HEK293 (cell line): Measurements from ENCODE around the gene C19orf12.

Source experiments
- CTCF ChIA-PET: fragments of 350-600 bp; formaldehyde crosslinking; extraction: SDS; loops from one replicate; lab custom pipeline; 2021; ENCODE audit warnings: antibody characterized with exemption; lab: Yijun Ruan, JAX
- POLR2A ChIA-PET: fragments of 300-600 bp; formaldehyde crosslinking; extraction: SDS; loops from one replicate; lab custom pipeline; 2020; ENCODE audit warnings: antibody characterized with exemption, inconsistent platforms; lab: Yijun Ruan, JAX
- H3K27ac ChIP-seq: fragments of 200-500 bp; sonication (Bioruptor generic); 2 replicates; pipeline ENCODE4 v1.5.1; 2014; ENCODE audit warnings: low read depth, low read length, control low read depth, inconsistent platforms; ENCODE audit errors: extremely low read depth
- H3K36me3 ChIP-seq, 2 experiments: fragments of 200-500 bp in 1 of 2; sonication (Bioruptor generic) in 1 of 2; 1 replicate in 1 of 2; 2 replicates in 1 of 2; pipeline ENCODE4 v1.5.1; 2014 to 2017; ENCODE audit warnings: inconsistent platforms in 2 of 2, low read length in 2 of 2; ENCODE audit not compliant: control insufficient read depth in 2 of 2, insufficient read depth in 1 of 2
- H3K4me1 ChIP-seq: fragments of 200-500 bp; sonication (Bioruptor generic); 2 replicates; pipeline ENCODE4 v1.5.1; 2014; ENCODE audit warnings: mild to moderate bottlenecking, low read length, inconsistent platforms; ENCODE audit not compliant: control insufficient read depth, insufficient read depth
- H3K4me3 ChIP-seq: 2 replicates; pipeline ENCODE4 v1.5.1; 2011; ENCODE audit warnings: low read depth, mild to moderate bottlenecking, control low read depth, low read length, moderate library complexity
- H3K9me3 ChIP-seq: fragments of 200-500 bp; sonication (Bioruptor generic); 2 replicates; pipeline ENCODE4 v1.5.1; 2014; ENCODE audit warnings: low read depth, low read length, inconsistent platforms; ENCODE audit not compliant: control insufficient read depth, insufficient read depth
- ELK4 ChIP-seq: IDR thresholded peaks from 2 replicates; pipeline ENCODE4 v1.6.1; 2011; ENCODE audit warnings: mild to moderate bottlenecking, low read depth, low read length, borderline replicate concordance
- GFI1B ChIP-seq: fragments of 450-650 bp; formaldehyde crosslinking; IDR thresholded peaks from 2 replicates; pipeline ENCODE4 v1.5.1; 2016; ENCODE audit warnings: missing biosample characterization, missing genetic modification characterization
- REST ChIP-seq: fragments of 450-650 bp; formaldehyde crosslinking; IDR thresholded peaks from 2 replicates; pipeline ENCODE4 v1.5.1; 2016; ENCODE audit warnings: missing biosample characterization, missing genetic modification characterization
- TSHZ1 ChIP-seq: fragments of 450-650 bp; formaldehyde crosslinking; IDR thresholded peaks from 2 replicates; pipeline ENCODE4 v1.5.1; 2016; ENCODE audit warnings: missing biosample characterization, missing genetic modification characterization, borderline replicate concordance
- ZBTB8A ChIP-seq: fragments of 450-650 bp; formaldehyde crosslinking; IDR thresholded peaks from 2 replicates; pipeline ENCODE4 v1.5.1; 2016; ENCODE audit warnings: missing biosample characterization, missing genetic modification characterization
- ZFHX2 ChIP-seq: fragments of 450-650 bp; formaldehyde crosslinking; conservative IDR thresholded peaks from 2 replicates; pipeline ENCODE4 v1.5.1; 2016; ENCODE audit warnings: missing biosample characterization, missing genetic modification characterization
- ZFP3 ChIP-seq: fragments of 450-650 bp; formaldehyde crosslinking; IDR thresholded peaks from 2 replicates; pipeline ENCODE4 v1.5.1; 2016; ENCODE audit warnings: low read depth, missing biosample characterization, missing genetic modification characterization
- ZIC2 ChIP-seq: fragments of 450-650 bp; formaldehyde crosslinking; IDR thresholded peaks from 2 replicates; pipeline ENCODE4 v1.5.1; 2016; ENCODE audit warnings: missing biosample characterization, missing genetic modification characterization
- ZNF169 ChIP-seq: fragments of 450-650 bp; formaldehyde crosslinking; IDR thresholded peaks from 2 replicates; pipeline ENCODE4 v1.5.1; 2016; ENCODE audit warnings: missing biosample characterization, missing genetic modification characterization
- ZNF398 ChIP-seq: fragments of 450-650 bp; formaldehyde crosslinking; IDR thresholded peaks from 2 replicates; pipeline ENCODE4 v1.5.1; 2017; ENCODE audit warnings: missing biosample characterization, missing genetic modification characterization
- ZNF549 ChIP-seq: fragments of 450-650 bp; IDR thresholded peaks from 2 replicates; pipeline ENCODE4 v1.5.1; 2018; ENCODE audit warnings: missing biosample characterization, missing genetic modification characterization, mild to moderate bottlenecking, inconsistent platforms, moderate library complexity
- TF ChIP-seq, protein P1 (sequence below): fragments of 450-650 bp; formaldehyde crosslinking; IDR thresholded peaks from 2 replicates; pipeline ENCODE4 v1.5.1; 2017; ENCODE audit warnings: missing biosample characterization, missing genetic modification characterization

C19orf12 gene

GRCh38 chr19:29677001-29677817 lies 37.9 kb downstream of the C19orf12 start:
- peaks cover 2% of the 10 kb centered on the region for H3K4me1 ChIP-seq
- peak; percentile 30; the same call in 1 of the 2 replicates for TF ChIP-seq ZIC2 (tag by site-specific recombination)
- no peak for TF ChIP-seq ZBTB8A (tag by site-specific recombination)
- no peaks in the 10 kb centered on the region for H3K9me3 ChIP-seq
- ChIA-PET CTCF (interaction anchor here (0.6 to 4.5 kb wide), 6 partner anchors 13 to 67 kb away, joined by 3 to 17 read pairs (median 4); no protein-coding TSS in a partner anchor), POLR2A (interaction anchor here (1.2 to 1.3 kb wide), 3 partner anchors 39 to 71 kb away, joined by 3 to 5 read pairs (median 3); partner anchors contain the start of gene POP4)
- H3K4me3 ChIP-seq: no peak overlapping the region
- H3K36me3 ChIP-seq: peaks cover 4 to 32% of the 10 kb centered on the region in 2 experiments; a peak in 2 of 3 replicates
- H3K27ac ChIP-seq: no peak overlapping the region

- Histone ChIP-seq H3K9me3 (no peaks in the 10 kb centered on the region), H3K27ac (no peak overlapping the region), H3K4me1 (peaks cover 8% of the 10 kb centered on the region)
- POLR2A ChIA-PET: interaction anchor here (1.3 kb wide), 1 partner anchor 40 kb away, joined by 3 read pairs; no protein-coding TSS in a partner anchor
- TF ChIP-seq ZFP3 (tag by site-specific recombination) (no peak), ELK4 (no peak), ZNF169 (tag by site-specific recombination) (no peak), GFI1B (tag by site-specific recombination) (no peak), ZNF549 (tag by site-specific recombination) (no peak)
- TF ChIP-seq, all 188 proteins: peak for 0
- Histone ChIP-seq H3K36me3 (peaks cover 4 to 32% of the 10 kb centered on the region in 2 experiments; a peak in 2 of 3 replicates), H3K4me3 (no peak overlapping the region)
- CTCF ChIA-PET: interaction anchor here (0.7 to 4.5 kb wide), 3 partner anchors 14 to 66 kb away, joined by 3 to 17 read pairs (median 4); no protein-coding TSS in a partner anchor
These were observed 38.5 kb downstream of the C19orf12 start for GRCh38 chr19:29676586-29676985.

GRCh38 chr19:29675650-29676186 lies 39.3 kb downstream of the C19orf12 start:
- Histone ChIP-seq H3K4me1 (peaks cover 13% of the 10 kb centered on the region), H3K9me3 (no peaks in the 10 kb centered on the region), H3K4me3 (no peak overlapping the region), H3K27ac (no peak overlapping the region), H3K36me3 (peaks cover 4 to 32% of the 10 kb centered on the region in 2 experiments; a peak in 2 of 3 replicates)
- CTCF ChIA-PET: interaction anchor here (0.6 to 4.5 kb wide), 5 partner anchors 9 to 65 kb away, joined by 3 to 17 read pairs (median 4); no protein-coding TSS in a partner anchor
- POLR2A ChIA-PET: interaction anchor here (1.3 kb wide), 1 partner anchor 41 kb away, joined by 3 read pairs; no protein-coding TSS in a partner anchor
- TF ChIP-seq ZFHX2 (tag by site-specific recombination) (peak; percentile 19; the same call in 1 of the 2 replicates), REST (tag by site-specific recombination) (0 out of 2 replicates have a peak, but pooled peaks have one; percentile 17), ZNF398 (tag by site-specific recombination) (no peak), TSHZ1 (tag by site-specific recombination) (no peak)
- TF ChIP-seq, protein P1, sequence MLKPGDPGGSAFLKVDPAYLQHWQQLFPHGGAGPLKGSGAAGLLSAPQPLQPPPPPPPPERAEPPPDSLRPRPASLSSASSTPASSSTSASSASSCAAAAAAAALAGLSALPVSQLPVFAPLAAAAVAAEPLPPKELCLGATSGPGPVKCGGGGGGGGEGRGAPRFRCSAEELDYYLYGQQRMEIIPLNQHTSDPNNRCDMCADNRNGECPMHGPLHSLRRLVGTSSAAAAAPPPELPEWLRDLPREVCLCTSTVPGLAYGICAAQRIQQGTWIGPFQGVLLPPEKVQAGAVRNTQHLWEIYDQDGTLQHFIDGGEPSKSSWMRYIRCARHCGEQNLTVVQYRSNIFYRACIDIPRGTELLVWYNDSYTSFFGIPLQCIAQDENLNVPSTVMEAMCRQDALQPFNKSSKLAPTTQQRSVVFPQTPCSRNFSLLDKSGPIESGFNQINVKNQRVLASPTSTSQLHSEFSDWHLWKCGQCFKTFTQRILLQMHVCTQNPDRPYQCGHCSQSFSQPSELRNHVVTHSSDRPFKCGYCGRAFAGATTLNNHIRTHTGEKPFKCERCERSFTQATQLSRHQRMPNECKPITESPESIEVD (tag by site-specific recombination): no peak
- TF ChIP-seq, all 188 proteins: peak for 2
